HG02938 (cell line): ENCODE measurements around the gene KRTAP1-4.
"Not testable (repeated sequence)": the region's sequence is repeated elsewhere in the genome, so short reads cannot be mapped to it uniquely, and the experiment has no call there.

Experiments
- ATAC-seq: cut with Tn5 transposase; IDR thresholded peaks from one replicate; pipeline ENCODE4 v1.9.1; 2021; ENCODE audit warnings: mild to moderate bottlenecking, moderate library complexity; ENCODE audit not compliant: unreplicated experiment

The KRTAP1-4 gene

DNA sequence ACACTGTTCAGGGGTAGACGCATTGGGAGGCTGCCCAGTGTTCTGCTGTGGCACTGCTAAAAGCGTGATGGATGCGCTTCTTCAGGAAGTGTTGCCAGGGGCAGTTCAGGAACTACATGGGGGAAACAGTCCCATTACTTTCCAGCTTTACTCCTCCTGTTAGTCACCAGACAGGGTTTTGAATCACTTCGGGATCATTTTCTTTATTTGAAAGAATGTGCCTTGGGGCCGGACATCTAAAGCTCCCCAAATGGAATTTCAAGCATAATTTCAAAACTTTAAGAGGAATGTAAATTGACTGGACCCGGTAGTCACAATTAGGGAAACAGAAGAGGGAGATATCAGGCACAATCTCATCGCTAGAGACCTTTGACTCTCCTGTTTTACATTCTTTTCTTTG lies 18.4 kb upstream of the KRTAP1-4 start:
- ATAC-seq = no peak

DNA sequence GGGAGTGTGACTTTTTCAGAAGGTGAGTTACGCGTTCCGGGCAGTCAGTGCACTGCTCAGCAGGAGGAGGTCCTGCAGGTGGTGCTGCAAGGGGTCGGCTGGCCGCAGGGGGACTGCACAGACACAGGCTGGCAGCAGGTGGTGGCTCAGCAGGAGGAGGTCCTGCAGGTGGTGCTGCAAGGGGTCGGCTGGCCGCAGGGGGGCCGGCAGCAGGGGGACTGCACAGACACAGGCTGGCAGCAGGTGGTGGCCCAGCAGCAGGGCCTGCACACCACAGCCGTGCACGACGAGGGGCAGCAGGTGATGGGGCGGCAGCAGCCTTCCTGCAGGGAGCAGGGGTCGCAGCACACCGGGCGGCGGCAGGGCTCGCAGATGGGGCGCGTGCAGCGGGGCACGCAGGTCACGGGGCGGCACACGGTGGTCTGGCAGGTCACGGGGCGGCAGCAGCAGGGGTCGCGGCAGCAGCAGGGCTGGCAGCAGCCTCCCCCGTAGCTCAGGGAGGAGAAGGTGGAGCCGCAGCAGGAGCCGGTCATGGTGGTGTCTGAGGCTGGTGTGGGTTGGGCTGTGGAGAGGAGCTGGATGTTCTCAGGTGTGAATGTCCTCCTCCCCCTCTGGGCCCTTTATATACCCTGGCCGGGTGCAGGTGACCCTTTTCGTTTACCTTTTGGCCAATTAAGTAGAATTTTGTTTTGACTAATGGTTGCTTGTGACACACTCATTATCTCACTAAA lies 16.9 kb upstream of the KRTAP1-4 start, which contains the start of gene KRTAP2-1:
Gene KRTAP2-1, minus strand, starts transcription at position 582 of the 731 bp plus-strand sequence. Its CDS starts 49 bp downstream, at position 533.
- ATAC-seq = not testable (repeated sequence)

DNA sequence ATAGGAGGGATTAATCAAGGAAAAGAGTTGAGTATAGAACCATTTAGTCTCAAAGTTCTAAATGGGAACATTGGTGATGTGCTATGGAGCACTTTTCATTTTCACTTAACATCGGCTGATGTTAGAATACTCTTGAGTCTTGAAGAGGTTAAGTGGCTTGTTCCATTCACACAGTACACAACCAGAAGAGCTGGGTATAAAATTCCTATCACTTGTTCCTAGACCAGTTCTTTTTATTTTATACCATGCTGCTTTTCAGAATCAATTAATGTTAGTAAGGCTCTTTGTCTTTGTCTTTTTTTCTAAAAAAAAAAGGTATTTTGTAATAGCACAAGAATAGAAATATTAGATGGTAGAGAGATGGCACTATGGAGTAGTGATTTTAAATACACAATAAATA lies 13.0 kb upstream of the KRTAP1-4 start:
- no peak for ATAC-seq

DNA sequence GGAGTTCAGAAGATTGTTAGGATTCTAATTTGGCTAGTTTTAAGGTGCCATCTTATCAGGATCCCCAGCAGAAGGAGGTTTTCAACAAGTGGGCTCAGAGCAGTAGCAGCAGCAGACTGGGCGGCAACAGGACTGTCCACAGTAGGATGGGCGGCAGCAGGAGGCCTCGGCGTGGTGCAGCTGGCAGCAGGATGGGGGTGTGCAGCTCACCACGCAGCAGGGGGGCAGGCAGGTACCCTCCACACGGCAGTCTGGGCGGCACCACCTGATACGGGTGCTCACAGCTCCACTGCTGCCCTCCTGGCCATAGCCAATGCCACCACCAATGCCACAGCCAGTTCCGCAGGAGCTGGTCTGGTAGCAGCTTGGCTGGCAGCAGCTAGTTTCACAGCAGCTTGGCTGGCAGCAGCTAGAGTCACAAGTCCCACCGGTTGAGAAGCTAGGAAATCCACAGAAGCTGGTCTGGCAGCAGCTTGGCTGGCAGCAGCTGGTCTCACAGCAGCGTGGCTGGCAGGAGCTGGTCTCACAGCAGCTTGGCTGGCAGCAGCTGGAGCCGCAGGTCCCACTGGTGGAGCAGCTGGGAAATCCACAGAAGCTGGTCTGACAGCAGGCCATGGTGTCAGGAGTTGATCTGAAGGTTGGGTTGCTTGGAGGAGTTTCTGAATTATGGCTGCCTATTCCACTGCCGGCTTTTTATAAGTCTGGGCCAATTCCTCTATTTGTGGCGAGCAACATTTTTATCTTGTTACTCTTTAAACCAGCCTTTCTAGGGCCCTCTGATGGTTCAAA lies 11.0 kb upstream of the KRTAP1-4 start, which contains the start of gene KRTAP1-1:
Gene KRTAP1-1, minus strand, starts transcription at position 668 of the 789 bp plus-strand sequence. Its CDS starts 53 bp downstream, at position 615.
- not testable (repeated sequence) for ATAC-seq

DNA sequence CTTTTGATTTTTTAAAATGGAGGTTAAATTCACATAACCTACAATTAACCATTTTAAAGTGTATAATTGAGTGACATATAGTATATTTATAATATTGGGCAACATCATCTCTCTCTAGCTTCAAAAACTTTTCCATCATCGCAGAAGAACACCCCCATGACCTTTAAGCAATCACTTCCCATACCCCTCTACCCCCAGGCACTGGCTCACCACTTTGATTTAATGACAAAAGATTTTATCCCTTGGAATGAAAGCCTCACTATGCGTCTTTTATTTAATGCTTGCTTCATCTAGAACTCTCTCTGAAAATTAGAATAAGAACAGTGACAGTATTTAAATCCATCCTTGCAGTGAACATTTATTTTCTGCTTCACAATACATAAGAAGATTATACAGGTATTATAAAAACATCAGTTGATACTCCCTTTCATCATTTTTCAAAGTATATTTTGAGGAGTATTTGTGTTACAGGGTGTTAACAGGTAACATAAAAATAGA lies 7.9 kb upstream of the KRTAP1-4 start:
- ATAC-seq = no peak

DNA sequence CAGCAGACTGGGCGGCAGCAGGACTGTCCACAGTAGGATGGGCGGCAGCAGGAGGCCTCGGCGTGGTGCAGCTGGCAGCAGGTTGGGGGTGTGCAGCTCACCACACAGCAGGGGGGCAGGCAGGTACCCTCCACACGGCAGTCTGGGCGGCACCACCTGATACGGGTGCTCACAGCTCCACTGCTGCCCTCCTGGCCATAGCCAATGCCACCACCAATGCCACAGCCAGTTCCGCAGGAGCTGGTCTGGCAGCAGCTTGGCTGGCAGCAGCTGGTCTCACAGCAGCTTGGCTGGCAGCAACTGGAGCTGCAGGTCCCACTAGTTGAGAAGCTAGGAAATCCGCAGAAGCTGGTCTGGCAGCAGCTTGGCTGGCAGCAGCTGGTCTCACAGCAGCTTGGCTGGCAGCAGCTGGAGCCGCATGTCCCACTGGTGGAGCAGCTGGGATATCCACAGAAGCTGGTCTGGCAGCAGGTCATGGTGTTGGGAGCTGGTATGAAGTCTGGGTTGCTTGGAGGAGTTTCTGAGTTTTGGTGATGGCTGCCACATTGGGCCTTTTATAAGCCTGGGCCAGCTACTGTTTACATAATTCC lies 4.4 kb upstream of the KRTAP1-4 start, which contains the start of gene KRTAP1-3:
Gene KRTAP1-3, minus strand, starts transcription at position 529 of the 590 bp plus-strand sequence. Its CDS starts 53 bp downstream, at position 476.
- not testable (repeated sequence) for ATAC-seq

DNA sequence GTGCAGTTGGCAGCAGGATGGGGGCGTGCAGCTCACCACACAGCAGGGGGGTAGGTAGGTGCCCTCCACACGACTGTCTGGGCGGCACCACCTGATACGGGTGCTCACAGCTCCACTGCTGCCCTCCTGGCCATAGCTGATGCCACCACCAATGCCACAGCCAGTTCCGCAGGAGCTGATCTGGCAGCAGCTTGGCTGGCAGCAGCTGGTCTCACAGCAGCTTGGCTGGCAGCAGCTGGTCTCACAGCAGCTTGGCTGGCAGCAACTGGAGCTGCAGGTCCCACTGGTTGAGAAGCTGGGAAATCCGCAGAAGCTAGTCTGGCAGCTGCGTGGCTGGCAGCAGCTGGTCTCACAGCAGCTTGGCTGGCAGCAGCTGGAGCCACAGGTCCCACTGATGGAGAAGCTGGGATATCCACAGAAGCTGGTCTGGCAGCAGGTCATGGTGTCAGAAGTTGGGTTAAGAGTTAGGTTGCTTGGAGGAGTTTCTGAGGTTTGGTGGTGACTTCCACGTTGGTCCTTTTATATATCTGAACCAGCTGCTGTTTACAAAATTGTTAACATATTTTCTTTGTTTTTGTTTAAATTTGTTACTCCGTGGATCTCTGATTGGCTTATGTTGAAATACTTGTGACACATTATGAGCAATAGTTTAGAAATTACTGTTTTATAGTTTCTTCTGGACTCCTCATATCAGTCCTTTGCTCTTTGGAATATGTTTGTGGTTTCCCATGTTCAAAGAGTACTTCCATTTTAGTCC lies 3.1 kb downstream of the KRTAP1-4 start, which contains the start of gene KRTAP1-5:
Gene KRTAP1-5, minus strand, starts transcription at position 494 of the 757 bp plus-strand sequence. Its CDS starts 53 bp downstream, at position 441.
- no peak for ATAC-seq

DNA sequence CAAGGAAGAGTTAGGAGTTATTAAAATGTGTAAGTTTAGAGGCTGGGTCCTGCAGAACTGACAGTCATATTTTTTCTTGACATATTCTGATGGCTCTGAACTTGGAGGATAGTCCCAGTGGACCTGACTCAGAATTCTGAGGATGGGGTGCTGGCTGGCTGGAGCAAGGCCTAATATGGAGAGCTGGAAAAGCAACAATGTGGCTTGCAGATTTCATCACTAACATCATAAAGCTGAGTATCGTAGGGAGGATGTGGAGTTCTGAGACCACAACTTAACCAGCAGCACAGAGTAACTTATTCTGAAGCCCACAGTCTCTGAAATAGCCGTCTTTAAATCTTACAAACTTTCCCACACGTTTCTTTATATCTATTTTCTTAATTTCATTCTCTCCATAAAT lies 5.3 kb downstream of the KRTAP1-4 start:
- no peak for ATAC-seq

DNA sequence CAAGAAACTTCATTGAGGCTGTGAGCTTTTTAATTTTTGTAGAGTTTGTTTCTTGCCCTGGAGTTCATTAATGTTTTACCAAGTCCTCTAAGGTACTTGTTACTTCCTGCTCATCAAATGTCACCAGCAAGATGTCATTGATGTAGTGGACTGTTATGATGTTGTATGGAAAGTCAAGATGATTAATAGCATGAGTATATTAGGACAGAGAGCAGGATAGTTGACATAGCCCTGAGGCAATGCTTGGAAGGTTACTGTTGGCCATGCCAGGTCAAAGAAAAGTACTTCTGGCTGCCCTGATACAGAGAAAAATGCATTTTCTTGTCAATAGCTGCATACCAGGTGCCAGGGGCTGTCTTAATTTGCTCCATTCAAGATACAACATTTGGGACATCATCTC lies 9.7 kb downstream of the KRTAP1-4 start:
- no peak for ATAC-seq

DNA sequence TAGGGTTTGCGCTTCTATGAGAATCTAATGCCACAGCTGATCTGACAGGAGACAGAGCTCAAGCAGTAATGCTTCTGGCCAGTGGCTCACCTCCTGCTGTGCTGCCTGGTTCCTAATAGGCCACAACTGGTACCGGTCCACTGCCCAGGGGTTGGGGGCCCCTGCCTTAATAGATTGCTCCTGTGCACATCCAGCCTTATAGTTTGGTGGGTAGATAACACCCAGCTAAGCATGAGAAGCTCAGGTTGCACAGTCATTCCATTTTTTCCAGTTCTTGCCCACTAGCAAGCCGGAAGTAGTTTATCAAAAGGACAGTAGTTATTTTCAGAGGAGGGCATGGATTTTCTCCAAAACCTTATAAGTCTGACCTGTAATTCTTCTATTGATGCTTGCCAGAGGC lies 10.6 kb downstream of the KRTAP1-4 start:
- ATAC-seq = no peak

DNA sequence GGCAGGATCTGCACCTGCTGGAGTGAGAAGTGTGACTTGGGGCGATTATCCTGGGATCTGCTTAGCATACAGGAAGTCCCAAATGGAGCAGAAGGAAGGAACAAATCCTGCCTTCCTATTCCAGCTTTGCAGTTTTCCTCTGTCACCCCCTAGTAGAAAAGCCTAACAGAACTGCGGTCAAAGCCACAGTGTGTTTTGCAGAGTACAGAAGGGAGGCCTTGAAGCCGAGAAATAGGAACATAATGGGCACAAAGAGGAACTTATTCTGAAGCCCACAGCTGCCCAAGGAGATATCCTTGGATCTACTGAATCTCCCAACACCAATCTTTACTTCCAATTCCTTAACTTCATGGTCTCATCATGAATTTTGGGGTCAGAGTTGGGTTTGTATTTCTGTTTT lies 11.5 kb downstream of the KRTAP1-4 start:
- ATAC-seq = no peak

DNA sequence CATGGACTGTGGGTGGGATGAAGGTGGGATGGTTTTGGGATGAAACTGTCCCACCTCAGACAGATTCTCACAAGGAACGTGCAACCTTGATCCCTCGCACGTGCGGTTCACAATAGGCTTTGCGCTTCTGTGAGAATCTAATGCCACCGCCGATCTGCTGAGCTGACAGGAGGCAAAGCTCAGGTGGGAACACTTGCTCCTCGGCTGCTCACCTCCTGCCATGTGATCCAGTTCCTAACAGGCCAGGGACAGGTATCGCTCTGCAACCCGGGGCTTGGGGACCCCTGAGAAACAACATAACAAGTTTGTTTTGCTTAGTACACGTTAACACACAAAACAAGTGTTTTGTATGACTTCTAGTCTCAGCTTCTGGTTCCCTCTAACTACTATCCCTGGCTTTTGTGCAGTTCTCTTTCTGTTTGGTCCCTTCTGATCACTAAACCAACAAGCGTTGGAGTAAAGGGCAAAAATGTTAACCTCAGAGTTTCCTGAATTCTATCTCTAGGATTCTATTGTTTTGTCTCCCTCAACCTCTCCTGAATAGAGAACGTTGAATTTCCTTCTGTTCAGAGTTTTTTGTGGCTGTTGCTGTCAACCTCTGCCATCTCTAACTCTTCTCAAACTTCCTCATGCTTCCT lies 13.3 kb downstream of the KRTAP1-4 start:
- ATAC-seq = no peak

DNA sequence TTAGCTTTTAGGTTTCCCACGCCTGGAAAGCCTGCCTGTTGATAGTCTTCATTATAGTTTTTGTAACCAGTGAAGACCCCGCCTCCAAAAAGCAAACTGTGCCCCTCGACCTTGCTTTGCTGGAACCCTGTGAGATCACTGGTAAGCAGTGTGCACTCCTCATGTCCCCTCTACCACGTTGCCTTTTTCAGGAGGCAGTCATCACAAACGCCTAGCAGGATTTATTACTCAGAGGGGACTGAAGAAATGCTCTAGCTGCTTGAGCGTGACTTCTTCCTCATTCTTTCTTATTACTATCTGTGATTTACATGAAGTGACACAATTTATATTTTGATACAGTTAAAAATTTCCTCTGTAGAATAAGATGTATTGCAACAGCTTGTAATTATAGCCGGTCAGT lies 14.5 kb downstream of the KRTAP1-4 start:
- no peak for ATAC-seq

DNA sequence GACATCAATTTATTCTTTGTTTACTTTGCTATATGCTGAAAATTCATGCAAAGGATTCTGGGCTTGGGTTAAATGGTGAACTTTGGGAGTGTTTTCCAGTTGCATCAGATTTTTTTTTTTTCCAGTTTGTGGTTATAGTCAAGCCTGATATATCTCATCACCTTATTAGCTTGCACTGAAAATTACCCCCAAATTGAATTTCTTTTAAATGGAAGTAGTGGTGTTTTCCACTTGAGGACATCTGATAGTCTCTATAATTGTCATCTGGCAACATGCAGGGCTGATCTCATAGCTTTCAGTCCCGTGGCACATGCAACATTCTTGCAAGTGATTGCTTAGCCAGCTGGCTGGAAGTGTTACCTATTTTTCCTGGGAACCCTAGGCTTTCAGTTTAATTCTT lies 16.4 kb downstream of the KRTAP1-4 start:
- ATAC-seq = no peak

DNA sequence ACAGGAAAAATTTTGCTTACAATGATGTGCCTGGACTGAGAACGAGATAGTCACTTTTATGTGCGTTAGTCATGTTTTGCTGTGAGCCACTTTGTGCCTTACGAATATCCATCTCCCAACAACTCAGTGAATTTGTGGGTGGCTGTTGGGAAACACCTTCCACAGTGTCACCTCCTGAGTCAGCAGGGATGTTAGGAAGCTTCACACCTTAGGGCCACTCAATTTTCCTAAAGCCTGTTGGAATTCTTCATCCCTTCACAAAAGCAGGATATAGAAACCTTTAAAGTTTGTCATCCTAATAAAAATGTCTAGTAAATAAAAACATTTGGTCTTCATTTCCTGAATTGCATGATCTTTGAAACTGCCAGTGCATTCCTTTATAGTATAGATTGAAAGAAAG lies 16.8 kb downstream of the KRTAP1-4 start:
- ATAC-seq = no peak

DNA sequence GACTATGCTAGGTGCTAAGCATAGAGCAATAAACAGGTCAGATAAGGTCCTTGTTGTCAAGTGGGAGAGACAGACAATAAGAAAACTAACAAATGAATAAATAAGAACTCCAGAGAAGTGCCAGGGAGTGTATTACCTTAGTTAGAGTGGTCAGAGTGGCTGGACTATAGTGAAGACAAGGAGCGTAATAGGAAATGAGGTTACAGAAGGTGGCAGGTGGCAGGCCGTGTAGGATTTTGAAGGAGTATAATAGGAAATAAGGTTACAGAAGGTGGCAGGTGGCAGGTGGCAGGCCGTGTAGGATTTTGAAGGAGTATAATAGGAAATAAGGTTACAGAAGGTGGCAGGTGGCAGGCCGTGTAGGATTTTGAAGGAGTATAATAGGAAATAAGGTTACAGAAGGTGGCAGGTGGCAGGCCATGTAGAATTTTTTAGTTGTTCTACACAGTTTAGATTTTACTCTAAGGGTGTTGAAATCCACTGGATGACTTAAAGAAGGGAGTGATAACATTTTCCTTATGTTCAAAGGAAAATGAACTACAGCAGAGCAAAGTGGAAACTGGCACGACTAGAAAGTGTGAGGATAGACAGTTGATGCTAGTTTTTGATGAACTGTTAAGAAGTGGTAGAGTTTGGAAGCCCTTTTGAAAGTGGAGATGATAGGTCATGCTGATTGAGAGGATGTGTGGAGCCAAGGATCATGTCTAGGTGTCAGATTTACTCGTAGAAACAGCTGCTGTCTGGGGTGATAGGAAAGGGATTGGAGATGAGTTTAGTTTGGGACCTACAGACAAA lies 17.5 kb downstream of the KRTAP1-4 start:
- no peak for ATAC-seq

DNA sequence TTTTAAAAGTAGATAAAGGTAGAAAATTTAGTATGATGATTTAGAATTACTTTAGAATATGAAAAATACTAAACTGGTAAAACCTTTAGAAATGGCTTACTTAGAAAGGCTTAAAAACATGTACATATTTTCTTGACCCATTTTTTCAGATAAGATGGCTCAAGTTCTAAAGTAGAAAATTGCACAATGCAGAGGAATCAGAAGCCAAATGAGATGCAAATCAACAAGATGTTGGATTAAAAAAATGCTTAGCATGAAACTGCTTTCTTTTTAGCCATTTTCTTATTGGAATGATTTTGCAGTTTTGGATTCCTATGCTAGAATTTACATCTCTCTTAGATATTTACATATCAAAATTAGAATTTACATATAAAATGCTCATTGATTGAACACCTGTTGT lies 19.6 kb downstream of the KRTAP1-4 start:
- no peak for ATAC-seq

DNA sequence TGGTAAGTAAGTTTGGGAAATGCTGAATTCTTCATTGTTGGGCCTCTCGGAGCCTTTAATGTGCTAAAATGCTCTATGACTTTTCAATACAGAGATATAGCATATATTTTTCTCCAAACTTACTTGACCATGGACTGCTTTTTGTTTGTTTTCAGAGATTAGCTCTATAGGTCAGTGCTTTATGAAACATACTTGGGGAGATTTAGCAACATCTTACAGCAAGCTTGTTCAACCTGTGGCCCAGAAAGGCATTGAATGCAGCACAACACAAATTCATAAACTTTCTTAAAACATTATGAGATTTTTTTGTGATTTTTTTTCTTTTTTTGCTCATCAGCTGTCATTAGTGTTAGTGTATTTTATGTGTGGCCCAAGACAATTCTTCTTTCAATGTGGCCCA lies 20.1 kb downstream of the KRTAP1-4 start:
- ATAC-seq = no peak

DNA sequence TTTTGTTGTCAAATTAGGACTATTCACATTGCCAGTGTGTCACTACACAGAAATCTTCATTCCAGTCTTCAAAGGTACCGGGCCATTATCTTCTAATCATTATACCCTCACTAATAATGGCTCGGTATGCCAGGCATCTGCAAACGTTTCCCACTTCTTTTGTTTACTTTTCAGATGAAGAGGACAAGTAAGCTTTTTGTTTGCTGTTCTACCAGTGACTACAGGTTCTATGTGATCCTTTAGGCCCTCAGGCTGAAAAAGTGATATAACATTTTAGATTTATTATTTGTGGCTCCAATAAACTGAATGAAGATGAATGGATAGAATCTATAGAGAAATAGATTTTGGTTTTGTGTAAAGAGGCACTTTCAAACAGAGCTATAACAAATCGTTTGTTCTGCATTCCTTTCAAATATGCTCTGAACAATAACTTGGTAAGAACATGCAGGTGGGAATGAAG lies 20.7 kb downstream of the KRTAP1-4 start:
- ATAC-seq = no peak
